ENCODE data around the gene MDFIC. TPM values are rescaled to one million over a fixed set of nuclear protein-coding genes. Genes with fewer than 3 reads are reported as not detected.

The MDFIC gene
- total and polyA plus RNA-seq, 2 experiments from 2014 or later = 10.6 to 18.5 TPM

GRCh38 chr7:114889646-114890285, 32.1 kb upstream of the MDFIC start:
- no peaks in the 10 kb centered on the region for H3K9me2 ChIP-seq (replicated peaks; ENCODE audit: insufficient read depth)
- no peaks in the 10 kb centered on the region for H4K20me1 ChIP-seq (ENCODE audit: insufficient read depth, poor library complexity, severe bottlenecking)
- peak overlapping the region; percentile 50 for H3K27ac ChIP-seq
- H3K9me3 ChIP-seq (ENCODE audit: low read depth) = no peaks in the 10 kb centered on the region
- no peaks in the 10 kb centered on the region for H3K36me3 ChIP-seq (replicated peaks; ENCODE audit: insufficient read depth, low read depth)
- H3K79me2 ChIP-seq = no peaks in the 10 kb centered on the region
- 66% methylated on average over 3 of the region's 3 CpGs for WGBS (ENCODE audit: low lambda C conversion rate, missing lambda C conversion rate)
- no peak overlapping the region for H2AFZ ChIP-seq
- no peak overlapping the region for H3K4me2 ChIP-seq
- H3K4me3 ChIP-seq = no peak overlapping the region
- peak; percentile 80 for DNase-seq (ENCODE audit: low spot score)
- H3K27me3 ChIP-seq = no peaks in the 10 kb centered on the region
- H3K4me1 ChIP-seq (ENCODE audit: insufficient read depth) = no peaks in the 10 kb centered on the region
- TF ChIP-seq CTCF (IDR thresholded peaks at IDR 0.05; ENCODE audit: poor library complexity) = no peak
- TF ChIP-seq EZH2 (IDR thresholded peaks at IDR 0.05; ENCODE audit: borderline replicate concordance) = no peak
- TF ChIP-seq EZH2phosphoT487 (IDR thresholded peaks at IDR 0.05; ENCODE audit: low read depth, severe bottlenecking, unreplicated experiment) = no peak

DNA sequence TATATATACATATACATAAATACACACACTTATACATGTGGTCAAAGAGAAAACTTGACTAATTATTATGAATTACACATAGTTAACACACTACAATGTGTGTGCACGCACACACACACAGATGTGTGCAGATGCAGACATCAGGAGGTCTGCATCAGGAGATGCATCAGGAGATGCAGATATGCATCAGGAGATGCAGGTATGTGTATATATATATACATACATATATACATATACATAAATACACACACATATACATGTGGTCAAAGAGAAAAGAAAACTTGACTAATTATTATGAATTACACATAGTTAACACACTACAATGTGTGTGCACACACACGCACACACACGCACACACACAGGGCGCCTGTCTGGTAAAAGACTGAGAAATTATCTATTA, 31.3 kb upstream of the MDFIC start:
- H3K36me3 ChIP-seq (replicated peaks; ENCODE audit: insufficient read depth, low read depth) = no peaks in the 10 kb centered on the region
- H2AFZ ChIP-seq = no peak overlapping the region
- H4K20me1 ChIP-seq (ENCODE audit: insufficient read depth, poor library complexity, severe bottlenecking) = no peaks in the 10 kb centered on the region
- no peaks in the 10 kb centered on the region for H3K27me3 ChIP-seq
- 99% methylated on average over 4 of the region's 4 CpGs for WGBS (ENCODE audit: low lambda C conversion rate, missing lambda C conversion rate)
- H3K9me3 ChIP-seq (ENCODE audit: low read depth) = no peaks in the 10 kb centered on the region
- H3K4me1 ChIP-seq (ENCODE audit: insufficient read depth) = no peaks in the 10 kb centered on the region
- H3K4me3 ChIP-seq = no peak overlapping the region
- no peaks in the 10 kb centered on the region for H3K79me2 ChIP-seq
- no peak overlapping the region for H3K27ac ChIP-seq
- no peak for DNase-seq (ENCODE audit: low spot score)
- no peak overlapping the region for H3K4me2 ChIP-seq
- no peaks in the 10 kb centered on the region for H3K9me2 ChIP-seq (replicated peaks; ENCODE audit: insufficient read depth)
- TF ChIP-seq CTCF (IDR thresholded peaks at IDR 0.05; ENCODE audit: poor library complexity) (no peak), EZH2 (IDR thresholded peaks at IDR 0.05; ENCODE audit: borderline replicate concordance) (no peak), EZH2phosphoT487 (IDR thresholded peaks at IDR 0.05; ENCODE audit: low read depth, severe bottlenecking, unreplicated experiment) (no peak)

- no peak overlapping the region for H3K4me3 ChIP-seq
- H3K9me3 ChIP-seq (ENCODE audit: low read depth) = no peaks in the 10 kb centered on the region
- TF ChIP-seq EZH2 (IDR thresholded peaks at IDR 0.05; ENCODE audit: borderline replicate concordance) (no peak), EZH2phosphoT487 (IDR thresholded peaks at IDR 0.05; ENCODE audit: low read depth, severe bottlenecking, unreplicated experiment) (no peak), CTCF (IDR thresholded peaks at IDR 0.05; ENCODE audit: poor library complexity) (no peak)
- H3K9me2 ChIP-seq (replicated peaks; ENCODE audit: insufficient read depth) = no peaks in the 10 kb centered on the region
- no peaks in the 10 kb centered on the region for H3K4me1 ChIP-seq (ENCODE audit: insufficient read depth)
- H3K4me2 ChIP-seq = no peak overlapping the region
- H3K36me3 ChIP-seq (replicated peaks; ENCODE audit: insufficient read depth, low read depth) = no peaks in the 10 kb centered on the region
- no peaks in the 10 kb centered on the region for H3K79me2 ChIP-seq
- H3K27me3 ChIP-seq = no peaks in the 10 kb centered on the region
- DNase-seq (ENCODE audit: low spot score) = no peak
- no peak overlapping the region for H3K27ac ChIP-seq
- WGBS (ENCODE audit: low lambda C conversion rate, missing lambda C conversion rate) = 76% methylated on average over 1 of the region's 1 CpG
- no peak overlapping the region for H2AFZ ChIP-seq
- no peaks in the 10 kb centered on the region for H4K20me1 ChIP-seq (ENCODE audit: insufficient read depth, poor library complexity, severe bottlenecking)
These were observed 21.8 kb upstream of the MDFIC start for GRCh38 chr7:114900127-114900526.

All from hepatocyte (in vitro differentiated cells).